Stimulated activated naive CD8-positive, alpha-beta T cell treated with anti-CD3 and anti-CD28 coated beads, Interleukin-15, Interleukin-2, amounts not matched to agents 100 U/mL and 50 U/mL, for 24 hours (primary cell): Measurements from ENCODE around the gene MAP4K1.
A peak's percentile ranks its signal among the peaks of the same experiment; 100 is the strongest.

Experiments
- ATAC-seq: fragments of 150-1000 bp; cut with Tn5 transposase; one replicate; pipeline ENCODE4 v1.10.0; 2021
- DNase-seq: peaks from one replicate; pipeline ENCODE4 v3.0.0; 2021

Gene MAP4K1

DNA sequence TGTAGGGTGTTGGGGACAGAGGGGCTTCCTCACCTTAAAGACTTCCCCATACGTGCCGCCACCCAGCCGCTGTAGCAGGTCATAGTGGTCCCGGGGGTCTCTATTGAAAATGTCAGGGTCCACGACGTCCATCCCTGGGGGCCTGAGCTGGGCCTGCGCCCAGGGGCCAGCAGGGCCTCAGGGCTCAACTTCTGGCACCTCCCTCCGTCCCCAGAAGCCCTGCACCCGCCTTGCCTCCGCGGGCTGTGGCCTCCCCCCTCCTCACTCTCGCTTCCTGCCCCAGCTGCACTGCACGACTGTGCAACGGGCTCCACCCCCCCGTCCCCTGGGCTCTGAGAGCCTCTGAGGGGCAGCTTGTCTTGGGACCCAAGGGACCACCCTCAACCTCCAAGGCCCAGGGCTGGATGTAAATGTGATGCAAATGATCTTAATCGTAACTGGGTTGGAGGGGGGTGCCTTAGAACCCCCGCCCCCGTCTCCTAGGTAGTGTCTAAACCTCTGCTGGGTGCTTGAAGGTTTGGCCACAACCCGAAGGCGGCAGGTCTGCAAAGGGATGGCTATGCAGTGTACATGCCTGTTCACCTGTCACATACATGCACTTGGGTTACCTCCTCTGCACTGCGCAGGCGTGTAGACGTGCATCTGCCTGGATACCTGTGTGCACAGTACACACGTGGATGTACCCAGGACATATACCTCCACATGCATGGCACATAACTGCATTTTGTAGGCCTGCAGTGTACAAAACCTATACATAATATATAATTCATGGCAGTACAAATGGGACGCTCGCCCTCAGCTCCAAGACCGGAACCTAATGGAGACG is at the start of gene MAP4K1:
Gene MAP4K1, minus strand, starts transcription at position 190 of the 826 bp plus-strand sequence. Its CDS starts 58 bp downstream, at position 132.
- peak; percentile 82 for DNase-seq

DNA sequence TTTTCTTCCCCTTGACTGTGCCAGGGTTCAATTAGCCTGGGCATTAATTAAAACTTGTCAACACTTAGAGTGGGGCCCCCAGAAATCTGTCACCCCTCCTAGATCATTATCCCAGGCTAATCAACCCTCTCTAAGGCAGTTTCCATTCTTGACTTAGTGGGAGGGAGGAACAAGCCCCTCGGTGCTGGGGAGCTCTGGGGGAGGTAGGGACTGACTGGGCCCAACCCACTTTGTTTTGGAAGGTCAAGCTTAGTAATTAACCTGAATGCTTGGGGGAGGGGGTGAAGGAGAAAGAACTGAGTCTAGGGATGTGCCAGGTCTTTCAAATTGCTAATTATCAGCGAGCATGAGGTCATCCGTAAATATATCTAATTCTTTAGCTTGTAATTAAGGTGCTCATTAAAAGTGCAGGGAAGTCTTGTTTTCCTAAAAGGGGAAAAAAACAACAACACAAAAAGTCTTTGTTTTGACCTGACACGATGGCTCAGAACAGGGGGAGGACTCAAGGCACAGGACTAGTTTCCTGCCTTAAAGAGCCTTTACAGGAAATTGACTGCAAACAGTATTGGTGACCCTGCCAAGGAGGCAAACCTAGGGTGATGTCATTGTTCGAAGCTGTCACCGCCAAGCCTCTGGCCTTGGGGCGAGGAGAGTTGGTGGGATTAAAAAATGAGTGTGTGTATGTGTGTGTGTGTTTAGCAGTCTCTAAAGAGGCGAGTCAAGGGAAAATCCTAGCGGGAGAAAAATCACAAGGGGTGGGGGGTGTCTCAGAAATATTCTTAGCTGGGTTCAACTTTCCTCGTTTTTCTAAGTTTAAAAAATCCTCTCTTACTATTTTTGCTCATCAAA is 49.1 kb upstream of the MAP4K1 start:
- DNase-seq: no peak
- ATAC-seq: peak; percentile 47

More for the DNA sequence above, at the start of gene MAP4K1:
- peak; percentile 76 for ATAC-seq

DNA sequence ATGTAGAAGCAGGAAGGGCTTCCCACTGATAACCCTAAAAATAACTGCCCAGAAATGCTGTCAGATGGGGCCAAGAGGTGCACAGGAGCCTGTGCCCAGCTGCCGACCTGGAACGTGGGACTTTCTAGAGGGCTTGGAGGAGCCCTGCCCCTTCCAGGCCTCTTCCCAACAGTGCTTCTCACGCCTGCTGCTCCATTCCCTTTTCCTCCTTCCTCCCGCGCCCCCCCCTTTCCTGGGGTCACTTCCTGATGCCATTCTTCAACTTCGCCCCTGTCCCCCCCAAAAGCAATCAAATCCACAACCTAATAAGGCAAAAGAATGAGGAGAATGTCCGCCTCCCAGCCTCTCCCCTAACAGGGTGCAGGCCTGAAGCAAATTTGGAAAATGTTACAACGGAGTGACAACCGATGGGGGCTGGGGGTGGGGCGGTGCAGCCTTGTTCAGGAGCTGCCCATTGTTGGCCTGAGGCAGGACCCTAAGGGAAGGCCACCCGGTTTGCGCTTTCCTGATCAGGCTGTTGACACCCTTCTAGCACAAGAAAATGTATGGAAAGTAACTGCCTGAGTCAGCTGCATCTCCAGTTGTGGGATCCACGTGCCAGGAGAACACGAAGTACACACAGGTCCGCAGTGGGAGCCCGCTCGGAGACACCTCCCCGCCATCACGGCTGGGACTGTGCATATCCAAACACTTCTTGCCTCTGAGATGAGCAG is 48.4 kb upstream of the MAP4K1 start:
- no peak for ATAC-seq
- DNase-seq: no peak

DNA sequence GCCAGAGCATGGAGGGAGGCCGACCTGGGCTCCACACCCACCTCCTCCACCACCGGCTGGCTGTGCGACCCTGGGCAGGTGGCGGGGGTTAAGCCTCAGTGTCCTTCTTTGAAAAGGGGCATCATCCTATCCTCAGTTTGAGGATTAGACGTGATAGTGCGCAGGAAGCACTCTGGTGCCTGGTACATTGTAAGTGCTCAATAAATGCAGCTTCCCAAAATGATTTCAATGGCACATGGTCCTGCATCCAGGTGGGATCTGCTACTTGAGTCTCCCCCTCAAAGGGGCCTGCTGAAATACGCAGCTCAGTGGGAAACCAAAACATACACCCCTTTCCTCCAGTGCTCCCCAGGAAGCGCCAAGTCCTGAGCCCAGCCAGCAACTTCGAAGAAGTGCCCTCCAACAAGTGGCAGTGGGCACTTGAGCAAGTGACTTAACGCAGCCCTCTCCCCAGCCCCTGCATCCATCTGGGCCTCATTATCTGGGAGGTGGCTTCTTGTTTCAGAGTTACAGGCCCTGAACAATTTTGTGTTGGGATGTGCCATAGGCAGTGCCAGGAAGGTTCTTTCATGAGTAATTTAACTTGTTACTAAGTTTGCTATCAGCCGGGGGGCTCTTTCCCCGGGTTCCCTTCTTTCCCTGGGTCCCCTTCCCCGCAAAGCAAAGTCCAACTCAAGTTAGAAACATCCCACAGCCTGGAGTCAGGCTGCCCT is 47.6 kb upstream of the MAP4K1 start:
- no peak for ATAC-seq
- no peak for DNase-seq

DNA sequence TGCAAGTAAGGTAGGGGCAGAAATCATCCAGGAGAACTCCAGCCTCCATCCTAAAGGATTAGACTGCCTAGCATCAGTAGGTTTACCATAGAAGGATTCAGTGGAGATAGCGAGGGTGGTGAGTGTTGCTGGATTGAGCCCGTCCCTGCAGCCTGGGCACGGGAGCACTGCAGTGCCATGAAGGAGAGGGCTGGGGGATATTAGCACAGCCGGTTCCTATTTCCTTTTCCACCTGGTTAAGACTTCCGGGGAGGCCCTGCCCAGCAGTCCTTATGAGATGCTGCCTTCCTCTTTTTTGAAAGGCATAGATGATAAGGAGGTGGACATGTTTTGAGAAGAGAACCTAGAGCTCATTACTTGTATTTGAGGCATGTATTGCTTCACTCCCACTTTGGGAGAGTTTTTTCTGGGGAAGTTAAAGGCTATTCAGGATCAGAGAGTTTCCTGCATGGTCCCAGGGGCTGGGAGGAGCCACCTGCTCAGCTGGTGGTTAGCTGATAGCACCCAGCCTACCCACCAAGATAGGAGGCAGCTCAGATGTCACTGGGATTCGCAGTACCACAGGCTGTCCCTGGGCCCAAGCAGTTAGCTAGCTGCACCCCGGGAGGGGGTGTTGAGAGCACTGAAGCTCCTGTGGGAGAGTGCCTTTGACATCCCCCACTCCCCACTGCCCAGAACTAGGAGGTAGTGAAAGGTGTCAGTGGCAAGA is 46.9 kb upstream of the MAP4K1 start:
- no peak for ATAC-seq
- no peak for DNase-seq

DNA sequence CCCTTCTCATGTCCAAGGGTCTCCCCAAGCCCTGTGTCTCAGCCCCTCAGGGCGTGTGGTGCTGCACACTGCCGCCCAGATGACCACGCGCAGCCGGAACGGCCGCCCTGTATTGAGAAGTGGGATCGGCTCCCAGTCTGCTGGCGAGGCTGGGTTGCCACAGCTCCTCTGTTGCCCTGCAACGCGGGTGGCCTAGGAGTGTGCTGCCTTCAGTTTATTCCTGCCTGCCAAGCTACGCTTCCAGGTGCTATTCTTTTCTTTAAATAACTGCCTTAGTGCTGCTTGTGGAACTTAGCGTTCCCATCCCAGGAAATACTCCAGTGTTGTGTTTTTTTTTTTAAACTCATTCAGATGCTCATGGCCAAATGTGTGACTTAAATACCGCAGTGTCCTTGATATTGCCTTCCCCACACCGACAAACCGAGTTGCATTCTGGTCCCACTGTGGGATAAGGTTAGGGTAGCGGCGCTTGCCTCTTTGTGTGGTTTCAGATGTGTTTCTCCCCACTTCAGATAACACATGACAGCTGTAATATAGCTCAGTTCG is 46.3 kb upstream of the MAP4K1 start:
- ATAC-seq (no peak), DNase-seq (no peak)

DNA sequence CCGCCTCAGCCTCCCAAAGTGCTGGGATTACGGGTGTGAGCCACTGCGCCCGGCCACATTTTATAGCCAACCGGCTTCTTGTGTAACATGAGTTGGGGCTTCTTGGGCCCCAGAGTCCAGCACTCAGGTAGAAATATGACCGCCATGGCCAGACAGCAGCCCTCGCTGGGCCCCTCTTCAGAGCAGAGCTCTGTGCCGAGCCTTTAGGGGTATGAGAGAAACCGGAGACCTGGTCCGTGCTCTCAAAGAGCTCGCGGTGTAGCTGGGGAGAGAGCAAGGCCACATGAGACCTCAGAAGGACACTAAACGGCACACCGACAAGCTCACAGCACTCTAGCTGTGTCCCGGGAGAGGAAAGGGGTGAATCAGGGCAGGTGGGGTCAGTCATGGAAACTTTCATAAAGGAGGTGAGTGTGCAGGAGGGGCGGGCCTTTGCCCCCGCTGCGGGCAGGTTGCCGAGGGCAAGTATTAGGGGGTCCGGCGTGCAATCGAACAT is 45.5 kb upstream of the MAP4K1 start:
- DNase-seq (no peak), ATAC-seq (no peak)

DNA sequence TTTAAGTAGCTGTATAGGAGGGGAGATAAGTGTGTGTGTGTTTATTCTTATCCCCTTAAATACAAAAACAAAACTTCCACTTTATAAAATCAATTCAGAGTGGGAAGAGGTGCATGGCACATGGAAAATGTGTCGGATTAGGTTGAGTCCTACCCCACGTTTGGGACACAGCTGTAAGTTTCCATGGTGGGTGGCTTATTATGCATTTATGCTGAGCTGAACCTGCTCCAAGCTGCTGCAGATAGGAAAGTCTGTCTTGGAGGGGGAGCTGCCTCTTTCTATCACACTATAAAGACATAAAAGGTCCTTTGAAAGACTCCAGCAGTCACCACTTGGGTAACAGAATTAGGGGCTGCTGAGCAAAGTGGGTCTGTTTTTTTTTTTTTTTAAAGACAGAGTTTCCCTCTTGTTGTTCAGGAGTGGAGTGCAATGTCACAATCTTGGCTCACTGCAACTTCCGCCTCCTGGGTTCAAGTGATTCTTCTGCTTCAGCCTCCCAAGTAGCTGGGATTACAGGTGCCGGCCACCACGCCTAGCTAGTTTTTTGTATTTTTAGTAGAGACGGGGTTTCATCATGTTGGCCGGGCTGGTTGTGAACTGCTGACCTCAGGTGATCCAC is 44.9 kb upstream of the MAP4K1 start:
- ATAC-seq (no peak), DNase-seq (no peak)

DNA sequence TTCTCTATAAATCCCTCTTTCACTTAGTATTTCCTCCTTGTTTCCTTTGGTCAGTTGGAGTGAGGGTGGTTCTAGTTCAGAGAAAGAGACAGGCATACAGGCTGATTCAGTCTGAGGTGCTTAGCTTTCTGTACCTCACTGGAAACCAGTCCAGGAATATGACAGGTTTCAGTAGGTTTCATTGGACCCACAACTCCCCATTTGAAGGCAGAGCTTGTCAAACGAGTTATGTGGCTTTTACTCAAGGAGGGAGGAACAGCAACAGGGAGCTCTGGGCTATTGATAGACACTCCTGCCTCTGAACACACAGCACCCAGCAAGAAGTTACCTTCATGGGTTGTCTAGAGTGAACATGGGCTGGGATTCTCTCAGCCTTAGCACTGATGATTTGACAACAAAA is 44.2 kb upstream of the MAP4K1 start:
- ATAC-seq (no peak), DNase-seq (no peak)

DNA sequence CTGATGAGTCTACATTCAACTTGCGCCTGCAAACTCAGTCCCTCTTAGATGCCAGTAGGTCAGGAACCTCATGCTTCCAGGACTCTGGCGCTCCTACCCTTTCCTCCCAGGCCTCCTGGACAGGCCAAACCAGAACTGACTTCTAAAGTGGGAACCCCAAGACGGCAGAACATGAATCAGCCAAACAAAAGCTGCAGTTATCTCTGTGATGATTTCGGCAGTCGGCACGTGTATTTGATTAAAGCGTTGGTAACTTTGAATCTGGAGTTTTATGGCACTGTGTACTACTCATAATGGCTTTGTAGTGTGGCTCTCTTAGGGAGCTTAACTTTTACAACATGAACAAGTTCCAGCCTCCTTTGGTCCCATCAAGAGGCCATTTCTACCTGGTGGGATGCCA is 43.4 kb upstream of the MAP4K1 start:
- ATAC-seq: no peak
- DNase-seq: no peak

DNA sequence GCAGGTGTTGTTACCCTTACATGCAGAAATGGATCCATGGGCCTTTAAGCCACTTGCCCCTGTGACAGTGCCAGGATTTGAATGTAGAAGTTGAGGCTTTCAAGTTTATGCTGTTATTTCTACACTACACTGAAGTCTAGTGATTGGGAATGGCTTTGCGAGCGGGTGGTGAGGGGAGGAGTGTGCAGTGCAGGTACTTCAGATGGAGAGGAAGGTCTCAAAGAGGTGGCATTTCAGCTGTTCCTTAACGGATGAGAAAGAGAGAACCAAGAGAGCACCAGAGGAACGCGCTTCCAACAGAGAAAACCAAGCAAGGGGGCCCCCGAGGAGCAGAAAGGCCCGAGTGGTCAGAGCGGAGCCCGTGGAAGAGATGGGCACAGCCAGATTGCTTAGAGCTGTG is 43.0 kb upstream of the MAP4K1 start:
- DNase-seq: no peak
- ATAC-seq: no peak

DNA sequence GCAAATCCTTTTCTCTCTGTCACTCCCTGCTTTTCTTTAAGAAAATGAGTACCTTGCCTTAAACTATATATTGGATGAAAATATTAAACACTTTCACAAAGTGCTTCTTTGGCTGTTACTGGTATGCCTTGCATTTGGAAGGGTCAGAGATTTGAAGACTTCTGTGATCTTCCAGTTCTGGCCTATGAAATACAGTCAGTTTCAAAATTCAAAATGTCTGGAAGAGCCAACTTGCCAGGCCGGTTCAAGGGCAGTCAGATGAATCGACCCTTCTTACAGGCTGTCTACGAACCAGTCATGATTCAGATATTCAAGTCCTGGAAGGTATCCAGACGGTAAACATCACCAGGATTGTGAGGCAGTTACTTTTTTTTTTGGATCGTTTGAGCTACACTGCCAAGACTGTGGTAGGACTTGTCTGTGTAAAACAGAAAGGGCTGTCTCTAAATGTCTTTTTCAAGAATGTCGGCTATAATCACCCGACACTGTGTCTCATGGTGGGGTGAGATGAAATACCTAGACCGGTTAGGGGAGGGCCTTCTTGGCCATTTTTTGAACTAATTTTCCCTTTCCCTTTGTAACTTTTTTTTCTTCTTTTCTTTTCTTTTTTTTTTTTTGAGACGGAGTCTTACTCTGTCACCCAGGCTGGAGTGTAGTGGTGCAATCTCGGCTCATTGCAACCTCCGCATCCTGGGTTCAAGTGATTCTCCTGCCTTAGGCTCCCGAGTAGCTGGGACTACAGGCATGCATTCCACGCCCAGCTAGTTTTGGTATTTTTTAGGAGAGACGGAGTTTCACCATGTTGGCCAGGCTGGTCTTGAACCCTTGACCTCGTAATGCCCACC is 40.9 kb upstream of the MAP4K1 start:
- no peak for DNase-seq
- no peak for ATAC-seq

DNA sequence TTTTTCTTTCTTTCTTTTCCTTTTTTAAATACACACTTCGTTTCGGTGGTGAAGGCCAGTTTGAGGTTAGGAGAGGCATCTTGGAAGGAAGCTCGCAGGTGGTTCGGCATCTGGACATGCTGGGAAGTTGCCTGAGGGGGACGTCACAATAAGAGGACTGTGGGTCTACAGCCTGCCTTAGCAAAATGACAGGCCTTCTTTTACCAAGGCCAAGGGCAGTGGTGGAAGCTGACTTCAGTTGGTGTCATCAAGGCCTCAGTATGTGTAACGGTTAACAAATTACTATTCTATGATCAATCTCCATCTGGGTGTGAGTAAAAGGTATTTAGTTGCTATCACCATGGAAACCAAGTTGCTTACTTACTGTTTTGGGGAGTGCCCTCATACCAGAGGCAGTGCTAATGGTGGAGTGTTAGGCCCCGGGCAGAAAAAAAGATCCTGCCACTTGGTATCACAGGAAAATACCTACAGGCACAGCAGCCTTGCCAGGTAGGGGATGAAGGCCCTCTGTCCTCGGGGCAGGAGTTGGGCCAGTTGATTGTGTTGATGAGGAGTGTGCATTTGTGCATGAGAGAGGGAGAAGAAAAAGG is 40.0 kb upstream of the MAP4K1 start:
- no peak for DNase-seq
- ATAC-seq: peak; percentile 33

DNA sequence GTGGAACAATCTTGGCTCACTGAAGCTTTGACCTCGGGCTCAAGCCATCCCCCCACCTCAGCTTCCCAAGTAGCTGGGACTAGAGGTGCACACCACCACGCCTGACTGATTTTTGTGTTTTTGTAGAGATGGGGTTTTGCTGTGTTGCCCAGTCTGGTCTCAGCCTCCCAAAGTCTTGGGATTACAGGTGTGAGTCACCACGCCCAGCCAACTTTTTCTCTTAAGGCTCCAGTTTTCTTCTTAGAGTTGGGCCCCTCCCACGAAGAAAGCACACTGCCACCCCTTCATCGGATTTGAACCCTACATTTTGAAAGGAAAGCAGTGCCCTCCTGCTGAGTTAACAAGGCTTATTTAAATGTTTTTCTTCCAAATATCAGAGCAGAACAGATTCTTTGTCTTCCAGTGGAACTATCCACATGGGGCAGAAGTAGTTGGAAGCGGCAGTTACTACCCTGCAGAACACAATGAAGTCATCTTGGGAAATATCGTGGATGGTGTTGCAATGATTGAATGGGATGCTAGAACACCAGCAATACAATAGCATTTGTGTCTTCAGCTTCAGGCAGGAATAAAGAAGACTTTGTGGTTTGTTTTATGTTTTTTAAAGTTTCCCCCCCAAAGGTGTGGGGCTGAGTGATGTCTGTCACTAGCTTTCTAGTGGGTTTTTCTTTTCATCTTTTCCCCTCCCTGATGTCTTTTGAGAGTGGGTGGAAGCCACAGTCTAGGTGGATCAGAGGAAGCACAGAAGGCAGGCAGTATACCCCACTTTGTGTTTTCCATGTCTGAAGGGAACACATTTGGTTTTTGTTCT is 38.6 kb upstream of the MAP4K1 start:
- ATAC-seq: peak; percentile 63
- DNase-seq: peak; percentile 31

DNA sequence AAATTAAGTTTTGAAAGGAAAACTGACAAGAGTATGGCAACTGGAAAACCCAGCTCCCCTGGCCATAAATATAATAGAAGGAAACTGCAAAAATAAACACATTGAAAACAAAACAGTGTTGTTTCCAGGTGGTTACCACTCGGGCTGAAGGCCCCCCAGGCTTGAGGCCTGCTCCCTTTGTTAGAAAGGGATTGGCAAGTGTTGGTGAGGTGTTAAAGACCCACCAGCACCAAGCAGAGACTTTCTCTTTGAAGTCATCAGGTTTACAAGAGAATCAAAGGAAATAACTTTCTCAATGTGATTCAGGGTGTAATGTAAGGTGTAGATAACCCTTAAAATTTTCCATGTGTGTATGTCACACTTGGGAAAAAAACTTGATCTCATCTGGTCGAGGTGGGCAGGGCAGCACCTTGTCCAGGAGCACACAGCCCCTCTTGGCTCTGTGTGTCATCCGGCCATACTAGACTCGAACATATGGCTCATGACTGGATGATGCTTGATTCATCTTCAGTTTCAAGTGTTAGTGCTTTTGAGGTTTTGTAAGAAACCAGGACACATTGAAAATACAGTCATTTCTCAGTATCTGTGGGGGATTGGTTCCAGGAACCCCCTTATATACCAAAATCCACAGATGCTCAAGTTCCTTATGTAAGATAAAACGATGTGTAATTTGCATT is 37.5 kb upstream of the MAP4K1 start:
- ATAC-seq (peak; percentile 88), DNase-seq (peak; percentile 57)

DNA sequence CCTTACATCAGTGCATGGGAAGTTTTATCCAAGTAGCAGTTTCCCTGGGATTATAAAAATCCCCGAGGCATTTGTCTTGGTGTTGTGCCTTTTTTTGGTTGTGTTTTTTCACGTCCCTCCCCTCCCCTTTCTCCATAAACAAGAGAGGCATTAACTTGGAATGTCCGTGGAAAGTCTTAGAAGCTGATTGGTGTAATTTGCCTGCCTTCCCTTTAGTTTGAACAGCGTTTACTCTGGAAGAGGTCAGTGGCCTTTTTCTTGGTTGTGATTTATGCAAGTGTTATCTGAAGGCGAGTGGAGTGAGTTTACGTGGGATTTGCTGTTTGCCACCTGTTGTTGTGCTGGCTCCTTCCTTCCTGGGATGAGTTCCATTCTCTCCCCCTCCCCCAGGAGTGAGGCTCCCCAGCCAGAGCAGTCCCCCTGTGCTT is 36.9 kb upstream of the MAP4K1 start:
- no peak for ATAC-seq

DNA sequence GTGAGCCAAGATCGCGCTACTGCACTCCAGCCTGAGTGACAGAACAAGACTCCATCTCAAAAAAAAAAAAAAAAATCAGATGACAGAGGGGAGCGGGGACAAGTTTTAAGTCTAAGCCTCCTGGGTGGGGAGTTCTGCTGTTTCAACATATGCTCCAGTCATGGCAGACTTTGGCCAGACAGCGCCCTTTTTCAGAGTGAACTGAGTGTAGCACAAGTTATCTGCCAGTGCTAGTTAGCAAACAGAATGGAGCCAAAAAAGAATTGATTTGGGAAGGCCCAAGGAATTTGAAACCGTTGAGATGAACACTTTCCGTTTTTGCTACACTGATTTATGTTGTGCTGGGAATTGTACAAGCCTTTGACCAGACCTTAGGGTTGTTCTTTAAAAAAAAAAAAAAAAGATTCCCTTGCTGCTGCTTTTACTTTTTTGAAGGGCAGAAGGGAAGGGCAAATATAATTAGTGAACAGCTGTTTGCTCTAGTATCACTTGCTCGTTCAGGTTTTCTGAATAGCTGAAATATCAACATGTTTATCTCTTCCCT is 35.3 kb upstream of the MAP4K1 start:
- DNase-seq: no peak
- no peak for ATAC-seq

More for the DNA sequence above, 36.9 kb upstream of the MAP4K1 start:
- DNase-seq: no peak
